NK-92 treated with Interleukin-12 subunit alpha and Interleukin-12 subunit beta, amount 100 ng/mL, for 24 hours (cell line): ENCODE data around the gene RPLP2.

Experiments
- DNase-seq: peaks from one replicate; lab custom pipeline; 2025; lab: John Stamatoyannopoulos, UW

RPLP2 gene

DNA sequence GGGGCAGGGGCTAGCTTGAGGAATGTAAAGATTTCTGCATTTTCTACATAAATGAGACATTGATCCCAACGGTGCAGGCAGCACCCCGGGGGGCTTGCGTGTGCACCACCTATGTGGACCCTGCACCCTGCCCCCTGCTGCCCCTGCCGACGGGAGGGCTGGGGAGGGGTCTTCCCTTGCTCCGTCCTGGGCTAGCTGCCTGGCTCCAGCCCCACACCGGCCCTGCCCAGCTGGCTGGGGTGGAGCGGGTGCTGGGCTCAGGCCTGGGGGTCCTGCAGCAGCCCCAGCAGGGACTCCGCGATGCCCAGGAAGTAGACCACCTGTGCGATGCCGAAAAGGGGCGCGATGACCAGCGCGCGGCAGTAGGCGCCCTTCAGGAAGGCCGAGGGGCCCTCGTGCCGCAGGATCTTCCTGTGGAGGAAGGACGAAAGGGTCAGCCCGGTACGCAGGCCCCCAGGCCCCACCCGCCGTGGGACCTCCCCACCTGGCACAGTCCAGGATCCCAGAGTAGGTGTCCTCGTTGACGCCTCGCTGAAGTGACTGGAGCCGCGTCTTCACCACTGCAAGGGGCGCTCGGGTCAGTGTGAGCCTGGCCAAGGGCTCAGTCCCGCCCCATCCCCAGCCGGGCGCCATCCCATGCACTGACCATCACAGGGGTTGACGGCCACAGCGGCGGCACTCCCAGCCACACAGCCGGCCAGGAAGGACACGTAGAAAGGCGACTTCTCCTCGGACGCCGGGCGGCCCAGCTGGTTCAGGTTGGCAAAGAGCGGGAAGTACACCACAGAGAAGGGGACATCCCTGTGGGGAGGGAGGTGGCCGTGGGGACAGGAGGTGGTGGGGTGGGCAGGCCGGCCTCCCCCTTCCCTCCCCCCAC lies 17.9 kb upstream of the RPLP2 start:
- DNase-seq = no peak

DNA sequence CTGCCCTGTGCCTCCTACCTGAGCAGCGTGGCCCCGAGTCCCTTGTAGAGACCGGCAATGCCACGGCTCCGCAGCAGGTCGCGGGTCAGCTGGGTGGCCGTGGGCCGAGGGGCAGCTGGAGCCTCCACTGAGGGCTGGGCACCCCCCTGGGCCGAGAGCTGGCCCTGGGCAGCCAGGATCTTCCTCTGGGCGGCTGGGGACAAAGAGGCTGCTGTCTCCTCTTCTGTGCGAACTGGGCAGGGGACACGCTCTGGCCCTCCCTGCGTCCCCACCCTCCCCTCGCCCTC lies 17.3 kb upstream of the RPLP2 start:
- no peak for DNase-seq

- DNase-seq = no peak
Measured at GRCh38 chr11:792873-793272, 16.9 kb upstream of the RPLP2 start.

- DNase-seq = no peak
Measured at GRCh38 chr11:793556-793955, 16.2 kb upstream of the RPLP2 start.

DNA sequence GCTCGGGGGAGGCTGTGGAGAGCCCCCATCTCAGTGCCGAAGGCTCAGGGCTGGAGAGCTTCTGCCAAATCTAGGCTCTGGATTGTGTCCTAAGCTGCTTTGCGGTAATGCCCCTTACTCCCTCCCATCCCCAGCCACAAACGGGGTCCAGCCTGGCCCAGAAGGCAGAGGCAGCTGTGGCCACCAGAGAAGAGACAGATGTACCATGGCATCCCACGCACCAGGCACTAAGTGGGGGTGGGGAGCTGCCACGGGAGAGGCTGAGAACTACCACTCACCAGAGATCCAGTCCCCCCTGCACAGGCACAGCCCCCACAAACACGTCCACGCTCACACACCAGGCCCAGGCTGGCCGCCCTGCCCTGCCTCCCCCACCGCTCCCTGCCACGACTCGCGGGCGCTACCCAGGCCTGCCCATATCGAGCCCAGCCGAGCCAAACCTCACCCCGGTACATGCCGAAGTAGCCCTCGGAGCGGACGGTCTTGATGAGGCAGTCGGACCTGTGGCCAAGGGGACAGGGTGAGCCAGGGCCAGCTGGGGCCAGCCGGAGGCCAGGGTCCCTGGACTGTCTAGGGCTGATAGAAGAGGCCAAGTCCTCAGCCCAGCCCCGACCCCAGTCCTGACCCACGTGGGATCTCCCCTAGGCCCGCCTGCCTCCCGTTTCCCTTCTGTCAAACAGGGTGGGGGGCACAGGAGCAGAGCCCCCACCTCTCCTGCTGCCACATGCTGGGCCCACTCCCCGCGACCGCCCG lies 15.6 kb upstream of the RPLP2 start:
- no peak for DNase-seq

- no peak for DNase-seq
Measured at GRCh38 chr11:794766-795633, 14.8 kb upstream of the RPLP2 start.

GRCh38 chr11:795634-796564 lies 13.9 kb upstream of the RPLP2 start:
- DNase-seq = peak; percentile 90

DNA sequence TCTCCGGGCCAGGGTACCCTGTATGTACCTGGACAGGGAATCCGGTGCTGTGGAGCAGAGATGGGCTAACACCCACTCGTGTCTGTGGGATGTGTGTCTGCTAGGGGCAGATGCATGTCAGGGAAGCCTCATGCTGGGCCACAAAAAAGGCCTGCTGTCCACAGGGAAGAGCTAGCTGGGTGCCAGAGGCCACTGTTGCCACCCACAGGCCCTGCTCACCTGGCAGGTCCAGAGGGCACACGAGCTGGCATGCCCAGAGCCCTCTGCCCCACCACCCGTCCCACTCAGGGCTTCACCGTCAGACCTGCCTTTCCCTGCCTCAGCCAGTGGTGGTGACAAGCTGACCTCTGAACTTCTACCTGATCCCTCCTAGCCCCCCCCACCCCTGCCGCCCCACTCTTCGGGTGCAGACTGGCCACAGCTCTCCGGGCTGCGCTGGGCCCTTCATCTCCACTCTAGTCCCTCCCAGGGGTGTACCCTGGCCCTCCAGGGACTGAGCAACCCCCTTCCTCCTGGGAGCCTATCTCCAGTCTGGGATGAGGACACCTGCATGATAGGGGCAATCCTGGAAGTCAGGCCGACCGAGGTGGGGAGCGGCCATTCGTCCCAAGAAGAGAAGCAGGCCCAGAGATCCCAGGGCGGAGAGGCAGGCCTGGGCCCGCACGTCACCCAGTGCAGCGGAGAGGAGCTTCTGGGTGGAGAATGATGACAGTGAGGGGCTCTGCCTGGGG lies 13.0 kb upstream of the RPLP2 start:
- DNase-seq = no peak

- peak; percentile 70 for DNase-seq
Measured at GRCh38 chr11:797296-798092, 12.3 kb upstream of the RPLP2 start.

DNA sequence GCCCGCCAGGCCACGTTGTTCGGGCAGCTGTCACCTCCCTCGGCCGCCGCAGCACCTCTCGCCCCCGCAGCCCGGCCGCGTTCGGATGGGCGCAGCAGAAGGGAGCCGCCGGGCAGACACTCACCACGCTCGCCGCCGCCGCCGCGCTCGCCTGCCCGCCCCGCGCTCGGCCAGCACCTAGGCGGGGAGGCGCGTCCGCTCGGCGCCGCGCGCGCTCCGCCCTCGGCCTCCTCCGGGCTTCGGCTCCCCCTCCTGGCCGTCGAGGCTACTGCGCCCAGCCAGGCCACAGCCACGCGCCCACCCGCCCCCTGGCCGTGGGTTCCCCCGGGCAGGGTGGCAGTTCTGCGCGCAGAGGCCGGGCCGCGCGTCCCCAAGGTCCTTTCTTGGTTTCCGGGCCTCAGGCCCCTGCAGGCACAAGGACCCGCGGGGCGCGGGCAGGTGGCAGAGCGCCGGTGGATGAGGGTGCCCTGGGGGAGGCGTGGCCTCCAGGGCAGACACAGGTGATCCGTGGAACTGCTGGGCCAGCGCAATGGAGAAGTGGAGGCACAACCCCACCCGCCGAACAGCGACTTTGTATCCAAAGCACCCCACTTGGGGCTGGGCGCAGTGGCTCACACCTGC lies 11.6 kb upstream of the RPLP2 start, which contains the start of gene SLC25A22:
Gene SLC25A22, minus strand, starts transcription at position 189 of the 621 bp plus-strand sequence. CDS start 3,275 bp downstream, outside the sequence.
- peak; percentile 69 for DNase-seq

GRCh38 chr11:799641-800316 lies 10.0 kb upstream of the RPLP2 start:
- DNase-seq = no peak

GRCh38 chr11:800473-800872 lies 9.3 kb upstream of the RPLP2 start:
- no peak for DNase-seq

DNA sequence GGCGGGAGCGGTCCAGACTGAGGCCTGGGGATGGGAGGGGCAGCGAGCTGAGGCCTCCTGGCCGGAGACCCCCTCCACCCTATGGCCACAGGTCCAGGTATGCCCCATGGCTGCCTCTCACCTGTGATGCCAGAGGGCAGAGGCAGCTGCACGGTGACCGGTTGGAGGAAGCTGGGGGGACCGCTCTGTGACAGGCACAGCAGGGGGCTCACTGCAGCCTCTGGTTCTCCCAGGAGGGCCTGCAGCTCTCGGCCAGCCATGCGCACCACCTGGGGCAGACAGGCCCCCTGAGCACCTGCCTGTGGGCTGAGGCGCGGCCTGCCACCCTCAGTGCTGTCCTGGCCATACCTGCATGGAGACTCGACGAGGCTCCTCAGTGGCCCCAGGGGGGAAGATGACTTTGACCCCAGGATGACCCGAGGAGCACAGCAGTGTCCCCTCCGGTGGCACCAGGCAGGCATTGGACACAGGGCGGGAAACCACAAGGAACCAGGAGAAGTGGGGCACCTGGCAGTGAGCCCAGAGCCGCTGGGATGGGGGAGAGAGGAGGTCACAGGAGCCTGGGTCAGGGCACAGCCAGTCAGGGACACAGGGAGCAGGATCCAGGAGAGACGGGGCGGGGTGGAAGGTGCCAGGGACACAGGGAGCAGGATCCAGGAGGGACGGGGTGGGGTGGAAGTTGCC lies 8.5 kb upstream of the RPLP2 start:
- no peak for DNase-seq

- DNase-seq = no peak
Measured at GRCh38 chr11:802018-802617, 7.6 kb upstream of the RPLP2 start.

- DNase-seq = no peak
Measured at GRCh38 chr11:802693-803466, 6.9 kb upstream of the RPLP2 start.

DNA sequence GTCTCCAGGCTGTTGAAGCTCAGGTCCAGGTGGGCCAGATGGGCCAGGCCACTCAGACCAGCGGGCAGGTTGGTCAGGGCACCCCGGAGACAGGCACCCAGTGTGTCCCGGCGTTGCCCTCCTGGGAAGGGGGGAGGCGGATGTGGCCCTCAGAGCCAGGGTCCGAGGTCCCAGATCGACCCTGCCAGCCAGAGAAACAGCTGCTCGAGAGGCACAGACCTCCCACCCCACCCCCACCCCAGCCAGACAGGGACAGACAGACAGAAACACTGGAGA lies 6.4 kb upstream of the RPLP2 start:
- no peak for DNase-seq
